Type B pancreatic cell (in vitro differentiated cells): ENCODE measurements around the gene PLB1. TPM values are rescaled to one million over a fixed set of nuclear protein-coding genes. Genes with fewer than 3 reads are reported as not detected.

ENCODE experiments used
- DNase-seq: peaks from one replicate; pipeline ENCODE4 v3.0.0; 2021; ENCODE audit warnings: mixed read lengths; ENCODE audit not compliant: unreplicated experiment; ENCODE audit errors: extremely low spot score
- H3K27ac Mint-ChIP-seq: 2 replicates; pipeline ENCODE4 v1.8.0; 2021; ENCODE audit warnings: mild to moderate bottlenecking, mixed read lengths
- H3K27me3 Mint-ChIP-seq: 2 replicates; pipeline ENCODE4 v1.8.0; 2021; ENCODE audit warnings: mixed read lengths
- H3K36me3 Mint-ChIP-seq: 2 replicates; pipeline ENCODE4 v1.8.0; 2021; ENCODE audit warnings: mixed read lengths
- H3K4me1 Mint-ChIP-seq: one replicate; pipeline ENCODE4 v1.8.0; 2021; ENCODE audit warnings: mixed read lengths; ENCODE audit not compliant: unreplicated experiment
- H3K4me3 Mint-ChIP-seq: 2 replicates; pipeline ENCODE4 v1.8.0; 2021; ENCODE audit warnings: mild to moderate bottlenecking, mixed read lengths
- H3K9me3 Mint-ChIP-seq: 2 replicates; pipeline ENCODE4 v1.8.0; 2021; ENCODE audit warnings: mixed read lengths
- total RNA-seq: library from RNA; stranded (reverse); gene quantifications from 2 replicates; pipeline ENCODE4 v1.2.1, GENCODE V29; 2021; ENCODE audit warnings: low replicate concordance
- TF ChIP-seq, protein P1 (sequence below): fragments of 200-600 bp; sonication (generic); conservative IDR thresholded peaks from 2 replicates; pipeline ENCODE4 v1.5.0; 2021; ENCODE audit warnings: antibody characterized with exemption, mild to moderate bottlenecking

PLB1 gene
- total RNA-seq, 1 donor from 2014 or later, result 1.9 TPM

DNA sequence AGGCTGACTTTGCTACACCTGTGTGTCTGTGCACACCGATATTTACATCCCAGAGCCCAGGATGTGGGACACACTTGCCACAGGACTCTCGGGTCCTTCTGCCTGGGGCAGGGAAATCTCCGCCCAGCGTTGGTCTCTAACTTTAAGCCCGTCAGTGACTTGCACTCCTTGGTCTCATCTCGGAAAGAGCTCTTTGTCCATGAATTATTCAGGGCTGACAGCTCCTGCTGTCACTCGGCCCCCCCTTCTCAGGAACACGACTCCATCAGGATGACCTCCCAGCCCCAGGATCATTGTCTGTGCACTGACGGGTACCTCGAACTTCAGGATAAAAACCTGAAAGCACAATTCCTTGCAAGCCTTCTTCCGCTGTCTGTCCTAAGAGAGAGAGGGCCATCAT is 26.6 kb downstream of the PLB1 start:
- TF ChIP-seq, protein P1, sequence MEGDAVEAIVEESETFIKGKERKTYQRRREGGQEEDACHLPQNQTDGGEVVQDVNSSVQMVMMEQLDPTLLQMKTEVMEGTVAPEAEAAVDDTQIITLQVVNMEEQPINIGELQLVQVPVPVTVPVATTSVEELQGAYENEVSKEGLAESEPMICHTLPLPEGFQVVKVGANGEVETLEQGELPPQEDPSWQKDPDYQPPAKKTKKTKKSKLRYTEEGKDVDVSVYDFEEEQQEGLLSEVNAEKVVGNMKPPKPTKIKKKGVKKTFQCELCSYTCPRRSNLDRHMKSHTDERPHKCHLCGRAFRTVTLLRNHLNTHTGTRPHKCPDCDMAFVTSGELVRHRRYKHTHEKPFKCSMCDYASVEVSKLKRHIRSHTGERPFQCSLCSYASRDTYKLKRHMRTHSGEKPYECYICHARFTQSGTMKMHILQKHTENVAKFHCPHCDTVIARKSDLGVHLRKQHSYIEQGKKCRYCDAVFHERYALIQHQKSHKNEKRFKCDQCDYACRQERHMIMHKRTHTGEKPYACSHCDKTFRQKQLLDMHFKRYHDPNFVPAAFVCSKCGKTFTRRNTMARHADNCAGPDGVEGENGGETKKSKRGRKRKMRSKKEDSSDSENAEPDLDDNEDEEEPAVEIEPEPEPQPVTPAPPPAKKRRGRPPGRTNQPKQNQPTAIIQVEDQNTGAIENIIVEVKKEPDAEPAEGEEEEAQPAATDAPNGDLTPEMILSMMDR, result no peak
- Mint-ChIP-seq H3K36me3 (no peaks in the 10 kb centered on the region), H3K4me3 (no peak overlapping the region), H3K4me1 (peaks cover 13% of the 10 kb centered on the region), H3K27ac (no peak overlapping the region), H3K9me3 (no peaks in the 10 kb centered on the region), H3K27me3 (peaks cover 69% of the 10 kb centered on the region)
- no peak for DNase-seq

DNA sequence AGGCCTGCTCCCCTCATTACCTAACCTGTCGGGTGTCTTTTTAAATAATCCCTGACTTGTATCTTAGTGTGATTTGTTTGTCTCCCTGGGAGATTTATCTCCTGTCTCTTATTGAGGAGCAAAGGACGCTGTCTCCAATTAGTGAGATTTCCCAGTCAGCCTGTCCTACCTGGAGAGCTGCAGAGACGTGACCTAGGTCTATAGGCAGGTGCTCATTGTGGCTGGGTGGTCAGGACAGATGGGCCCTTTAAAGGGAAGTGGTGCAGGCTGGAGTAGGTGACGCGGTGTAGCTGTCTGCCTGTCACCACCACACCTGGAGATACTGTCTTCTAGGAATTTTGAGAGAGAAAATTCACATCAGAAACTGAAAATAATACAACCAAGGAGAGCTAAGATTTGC is 28.0 kb downstream of the PLB1 start:
- no peak overlapping the region for H3K4me3 Mint-ChIP-seq
- no peaks in the 10 kb centered on the region for H3K9me3 Mint-ChIP-seq
- peaks cover 13% of the 10 kb centered on the region for H3K4me1 Mint-ChIP-seq
- H3K27me3 Mint-ChIP-seq, result peaks cover 60% of the 10 kb centered on the region
- H3K36me3 Mint-ChIP-seq, result no peaks in the 10 kb centered on the region
- TF ChIP-seq, protein P1, result no peak
- no peak for DNase-seq
- no peak overlapping the region for H3K27ac Mint-ChIP-seq

DNA sequence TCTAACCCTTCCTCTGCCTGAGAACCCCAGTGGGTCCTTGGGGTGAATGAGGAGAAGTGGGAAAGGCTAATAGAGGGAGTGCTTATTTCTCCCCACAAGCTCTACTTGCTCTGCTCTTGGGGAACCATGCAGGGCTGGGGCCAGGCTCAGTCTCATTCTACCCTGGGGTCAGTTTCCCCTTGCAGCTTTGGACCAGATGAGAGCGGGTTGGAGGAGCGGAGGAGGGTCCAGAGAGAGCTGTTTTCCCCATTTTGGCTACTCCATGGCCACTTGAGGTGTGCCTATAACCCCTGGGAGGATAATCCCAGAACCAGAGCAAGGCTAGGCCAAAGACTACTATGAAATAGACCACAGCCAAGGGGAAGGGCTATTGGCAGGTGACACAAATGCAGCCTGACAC is 29.6 kb downstream of the PLB1 start:
- TF ChIP-seq, protein P1, result no peak
- Mint-ChIP-seq H3K27ac (no peak overlapping the region), H3K4me1 (peaks cover 13% of the 10 kb centered on the region), H3K36me3 (no peaks in the 10 kb centered on the region), H3K4me3 (no peak overlapping the region), H3K27me3 (peaks cover 52% of the 10 kb centered on the region), H3K9me3 (no peaks in the 10 kb centered on the region)
- DNase-seq, result no peak

DNA sequence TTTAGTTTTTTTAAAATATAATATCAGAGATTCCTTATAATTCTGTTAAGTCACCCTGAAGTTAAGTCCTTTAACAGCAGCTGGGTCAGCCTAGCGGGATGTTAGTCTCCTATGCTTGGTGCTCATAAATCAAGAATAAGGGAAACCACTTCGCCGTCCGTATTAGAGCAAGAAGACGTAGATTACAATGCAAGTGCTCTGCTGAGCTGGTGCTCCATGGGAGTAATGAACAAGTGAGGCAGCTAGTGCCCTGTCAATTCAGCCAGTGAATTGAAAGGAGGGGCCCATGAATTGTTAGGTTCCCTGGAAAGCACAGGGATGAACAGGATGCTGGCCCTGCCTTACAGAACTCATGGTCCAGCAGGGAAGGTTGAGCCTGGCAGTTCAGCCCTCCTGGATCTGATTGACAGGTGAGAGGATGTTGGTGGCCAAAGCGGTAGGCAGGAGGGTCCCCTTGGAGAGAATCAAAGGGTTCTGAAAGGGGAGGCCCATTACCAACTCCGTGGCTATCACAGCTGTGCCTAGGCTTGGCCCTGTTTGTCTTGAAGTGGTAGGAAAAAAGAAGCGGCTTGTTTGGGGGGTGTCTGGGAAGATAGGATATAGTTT is 30.8 kb downstream of the PLB1 start:
- no peaks in the 10 kb centered on the region for H3K36me3 Mint-ChIP-seq
- peaks cover 43% of the 10 kb centered on the region for H3K27me3 Mint-ChIP-seq
- no peak overlapping the region for H3K4me3 Mint-ChIP-seq

DNA sequence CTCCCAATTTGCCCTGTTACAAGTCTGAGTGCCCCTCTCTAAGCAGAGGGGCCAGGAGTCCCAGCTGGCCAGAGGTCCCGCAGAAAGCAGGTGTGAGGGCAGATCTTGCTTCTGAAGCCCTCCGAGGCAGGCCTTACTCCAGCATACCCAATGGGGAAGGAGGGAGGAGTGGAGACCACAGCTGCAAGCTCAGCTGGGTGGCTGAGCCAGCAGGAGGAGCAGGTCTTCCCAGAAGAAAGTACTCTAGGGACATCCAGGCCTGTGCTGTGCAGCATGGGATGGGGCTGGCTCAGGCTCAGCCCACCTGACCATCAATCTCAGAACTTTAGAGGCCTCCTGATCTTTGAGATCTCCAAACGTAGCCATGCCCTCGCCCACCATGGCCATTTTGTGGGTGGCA is 31.3 kb downstream of the PLB1 start:
- Mint-ChIP-seq H3K36me3 (no peaks in the 10 kb centered on the region), H3K27me3 (peaks cover 40% of the 10 kb centered on the region), H3K9me3 (no peaks in the 10 kb centered on the region), H3K4me1 (peaks cover 13% of the 10 kb centered on the region), H3K27ac (no peak overlapping the region), H3K4me3 (no peak overlapping the region)
- TF ChIP-seq, protein P1, result no peak
- DNase-seq, result no peak

More for the DNA sequence above, 30.8 kb downstream of the PLB1 start:
- no peaks in the 10 kb centered on the region for H3K9me3 Mint-ChIP-seq
- H3K27ac Mint-ChIP-seq, result no peak overlapping the region
- H3K4me1 Mint-ChIP-seq, result peaks cover 13% of the 10 kb centered on the region
- peak; percentile 50 for DNase-seq
- TF ChIP-seq, protein P1, result no peak
